HG02943 (cell line): Measurements from ENCODE around the gene ROBO2.

Experiments used
- ATAC-seq: cut with Tn5 transposase; IDR thresholded peaks from one replicate; pipeline ENCODE4 v1.9.1; 2021; ENCODE audit warnings: mild to moderate bottlenecking, low read depth, moderate library complexity; ENCODE audit not compliant: unreplicated experiment

Gene ROBO2

DNA sequence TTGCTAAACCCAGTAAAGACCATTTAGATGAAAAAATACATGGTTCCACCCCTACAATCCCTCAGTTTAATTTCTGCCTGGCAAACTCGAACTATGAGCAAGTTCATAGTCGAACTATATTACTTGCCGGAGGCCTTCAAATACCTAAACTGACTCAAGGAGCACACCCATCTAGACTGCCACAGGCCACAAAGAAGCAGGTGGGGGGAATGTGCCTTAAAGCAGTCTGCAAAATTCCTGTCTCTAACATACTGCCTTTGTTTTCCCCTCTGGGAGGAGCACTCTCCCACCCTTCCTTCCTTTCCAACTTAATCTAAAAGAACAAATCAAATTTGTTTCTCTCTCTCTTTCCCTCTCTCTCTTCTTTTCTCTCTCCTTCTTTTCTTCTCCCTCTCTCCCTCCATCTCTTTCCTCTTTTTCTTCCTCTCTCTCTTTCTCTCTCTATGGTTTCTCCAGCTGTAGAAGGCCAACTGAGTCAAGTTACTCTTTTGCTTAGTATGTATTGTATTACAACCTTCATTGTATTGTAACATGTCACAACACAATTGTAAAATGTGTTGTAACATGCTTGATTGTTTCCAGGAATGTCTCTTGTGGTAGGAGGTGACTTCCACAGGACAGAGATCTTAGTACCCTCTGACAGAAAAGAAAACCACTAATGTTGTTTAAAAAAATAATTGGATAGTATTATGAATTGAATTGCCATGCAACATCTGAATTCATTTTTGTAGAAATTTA is 496.3 kb downstream of the ROBO2 start:
- no peak for ATAC-seq

DNA sequence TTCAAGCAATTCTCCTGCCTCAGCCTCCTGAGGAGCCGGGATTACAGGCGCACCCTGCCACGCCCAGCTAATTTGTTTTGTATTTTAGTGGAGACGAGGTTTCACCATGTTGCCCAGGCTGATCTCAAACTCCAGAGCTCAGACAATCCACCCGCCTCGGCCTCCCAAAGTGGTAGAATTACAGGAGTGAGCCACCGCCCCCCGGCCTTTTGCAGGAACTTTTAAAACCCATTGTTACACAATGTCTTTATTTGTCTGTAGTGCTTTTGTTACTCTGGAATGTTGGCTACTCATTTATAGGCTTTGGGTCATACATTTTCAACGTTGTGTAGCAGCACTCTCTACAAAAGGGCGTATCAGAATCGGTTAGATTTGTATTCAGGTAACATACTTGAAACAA is 499.1 kb downstream of the ROBO2 start:
- no peak for ATAC-seq

- ATAC-seq = no peak
These were observed 499.8 kb downstream of the ROBO2 start for GRCh38 chr3:77539677-77540076.

DNA sequence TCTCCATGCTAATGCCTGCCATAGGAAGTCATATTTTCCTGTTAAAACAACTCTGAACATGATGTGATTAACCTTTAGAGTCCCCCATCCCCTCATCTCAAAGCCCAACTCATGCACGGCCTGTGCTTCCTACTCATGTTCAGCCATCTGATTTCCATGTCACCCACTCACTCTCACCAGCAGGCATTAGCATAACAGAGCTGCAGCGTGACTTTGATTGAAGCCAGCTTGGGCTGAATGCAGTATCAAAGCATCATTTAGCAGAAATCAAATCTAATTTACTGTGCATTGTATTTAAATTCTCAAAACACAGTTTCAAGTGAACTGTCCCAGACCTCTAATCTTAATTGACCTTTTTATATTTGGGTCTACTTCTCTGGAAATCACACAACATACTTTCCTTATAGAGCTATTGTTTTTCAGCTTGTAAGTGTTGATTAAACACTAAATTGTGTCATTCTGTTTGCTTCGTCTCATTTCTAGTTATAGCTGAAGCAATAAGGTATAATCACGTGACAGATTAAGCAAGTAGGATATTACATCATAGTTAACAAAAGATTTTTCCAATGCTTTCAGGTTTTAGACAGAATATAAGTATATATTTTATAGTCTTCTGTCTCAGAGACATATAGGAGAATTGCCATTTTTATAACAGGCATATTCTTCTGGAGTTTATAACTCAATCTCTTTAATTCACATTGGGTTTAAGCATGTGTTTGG is 501.5 kb downstream of the ROBO2 start:
- no peak for ATAC-seq

GRCh38 chr3:77546246-77546645 is 506.3 kb downstream of the ROBO2 start:
- ATAC-seq = no peak

DNA sequence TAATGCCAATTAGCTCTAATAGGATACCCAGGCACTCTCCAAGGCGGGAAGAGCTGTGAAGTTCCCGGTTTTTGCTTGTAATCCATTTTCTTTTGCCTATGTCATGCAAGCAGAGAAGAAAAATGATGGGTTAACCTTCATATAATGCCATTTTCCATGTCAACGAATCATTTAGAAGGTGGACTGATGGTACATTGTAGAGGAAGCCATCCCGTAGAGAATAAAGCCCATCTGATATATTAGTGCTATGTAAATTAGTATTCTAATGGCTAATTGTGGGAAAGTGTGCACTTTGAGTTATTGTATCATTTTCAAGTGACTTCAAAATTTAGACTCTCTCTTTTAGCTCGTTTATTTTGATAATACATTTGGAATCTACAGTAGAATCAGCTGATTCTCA is 509.1 kb downstream of the ROBO2 start:
- ATAC-seq = no peak

- no peak for ATAC-seq
These were observed 513.3 kb downstream of the ROBO2 start for GRCh38 chr3:77553240-77553639.

DNA sequence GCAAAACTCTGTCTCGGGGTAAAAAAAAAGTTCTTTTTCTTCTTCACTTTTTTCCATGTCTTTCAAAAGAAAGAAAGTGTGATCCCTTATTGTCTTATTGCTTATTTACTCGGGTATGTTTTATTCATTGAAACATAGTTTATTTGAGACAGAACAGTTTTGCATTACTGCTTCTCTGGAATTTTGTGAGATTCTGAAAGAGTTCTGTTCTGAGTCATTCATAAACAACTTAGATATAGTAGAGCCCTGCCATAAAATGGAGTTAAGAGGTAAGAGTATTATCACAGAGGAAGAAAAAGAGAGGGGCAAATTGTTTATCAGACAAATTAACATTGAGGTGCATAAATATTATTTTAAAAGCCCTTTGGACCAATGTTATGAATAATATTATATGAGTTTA is 522.2 kb downstream of the ROBO2 start:
- no peak for ATAC-seq

DNA sequence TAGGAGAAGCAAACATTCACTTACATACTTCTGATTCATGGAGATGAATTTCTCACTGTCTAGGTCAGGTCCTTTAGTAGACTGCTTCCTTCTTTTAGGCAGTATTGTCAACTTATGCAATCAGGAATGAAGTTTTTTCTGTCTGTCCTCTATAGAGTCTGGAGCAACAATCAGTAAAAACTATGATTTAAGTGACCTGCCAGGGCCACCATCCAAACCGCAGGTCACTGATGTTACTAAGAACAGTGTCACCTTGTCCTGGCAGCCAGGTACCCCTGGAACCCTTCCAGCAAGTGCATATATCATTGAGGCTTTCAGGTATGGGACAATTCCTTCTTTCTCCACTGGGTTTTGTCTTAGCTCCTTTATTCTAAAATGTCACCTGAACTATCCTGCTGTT is 523.1 kb downstream of the ROBO2 start:
- ATAC-seq = no peak

- ATAC-seq = no peak
These were observed 526.2 kb downstream of the ROBO2 start for GRCh38 chr3:77566055-77566454.

DNA sequence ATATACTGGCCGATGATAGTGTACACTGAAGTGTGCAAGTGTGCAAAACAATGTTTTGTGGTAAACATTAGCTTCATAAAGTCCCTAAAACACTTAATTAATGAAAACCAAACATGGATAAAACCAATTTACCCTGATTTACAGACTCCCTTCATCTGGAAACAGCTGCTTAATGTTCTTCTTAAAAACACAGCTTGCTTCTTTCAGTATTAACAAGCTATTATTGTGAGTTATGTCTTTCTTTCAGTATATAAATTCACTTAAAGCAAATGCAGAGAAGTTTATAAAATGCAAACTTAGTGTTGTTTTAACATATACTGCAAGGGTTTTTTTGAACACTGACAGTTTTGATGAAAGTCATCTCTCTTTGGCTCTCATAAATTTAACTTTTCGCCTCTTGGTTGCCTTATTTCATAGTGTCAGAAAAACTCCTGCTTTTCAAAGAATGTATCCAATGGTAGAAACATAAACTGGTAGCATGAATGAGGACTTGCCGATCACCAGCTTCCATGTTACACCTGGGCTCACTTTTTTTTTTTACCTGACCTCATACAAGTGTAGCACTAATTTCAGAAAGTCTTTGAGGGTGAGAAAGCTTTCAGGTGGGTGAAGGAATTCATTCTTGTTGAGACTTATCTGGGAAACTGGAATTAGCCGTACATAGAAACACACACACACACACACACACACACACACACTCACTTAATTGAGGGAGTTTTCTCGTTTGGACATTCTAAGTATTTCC is 532.2 kb downstream of the ROBO2 start:
- ATAC-seq = no peak

DNA sequence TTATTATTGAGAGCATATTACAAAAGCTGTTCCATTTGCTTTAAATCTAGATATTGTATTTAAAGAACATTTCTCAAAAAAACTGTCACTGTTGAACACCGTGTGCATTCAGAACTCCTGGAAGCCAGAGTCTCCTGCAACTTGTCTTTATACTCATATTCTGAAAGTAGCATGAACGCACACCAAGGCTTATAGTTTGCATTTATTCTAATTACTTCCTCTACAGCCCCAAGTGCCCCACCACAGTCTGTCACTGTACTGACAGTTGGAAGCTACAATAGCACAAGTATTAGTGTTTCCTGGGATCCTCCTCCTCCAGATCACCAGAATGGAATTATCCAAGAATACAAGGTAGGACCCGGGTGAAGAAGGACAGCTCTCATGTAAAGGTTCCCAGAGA is 537.4 kb downstream of the ROBO2 start:
- no peak for ATAC-seq

DNA sequence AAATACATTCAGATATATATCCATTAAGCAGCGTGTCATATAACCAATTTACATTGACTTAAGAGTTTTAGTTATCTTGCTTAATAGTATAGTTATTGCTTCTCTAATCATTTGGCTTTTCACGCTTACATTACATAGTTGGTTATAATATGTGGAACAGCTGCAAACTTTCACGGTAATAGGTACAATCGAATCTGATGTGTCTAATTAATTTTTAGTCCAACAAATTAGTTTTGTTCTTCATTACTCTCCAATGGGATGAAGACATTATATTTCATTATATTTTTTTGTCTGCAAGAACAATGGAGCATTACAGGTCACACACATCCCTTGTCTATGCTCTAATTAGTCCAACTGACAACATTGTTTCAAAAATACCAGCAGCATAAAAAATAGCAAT is 546.3 kb downstream of the ROBO2 start:
- no peak for ATAC-seq

- no peak for ATAC-seq
These were observed 549.0 kb downstream of the ROBO2 start for GRCh38 chr3:77588863-77589262.

DNA sequence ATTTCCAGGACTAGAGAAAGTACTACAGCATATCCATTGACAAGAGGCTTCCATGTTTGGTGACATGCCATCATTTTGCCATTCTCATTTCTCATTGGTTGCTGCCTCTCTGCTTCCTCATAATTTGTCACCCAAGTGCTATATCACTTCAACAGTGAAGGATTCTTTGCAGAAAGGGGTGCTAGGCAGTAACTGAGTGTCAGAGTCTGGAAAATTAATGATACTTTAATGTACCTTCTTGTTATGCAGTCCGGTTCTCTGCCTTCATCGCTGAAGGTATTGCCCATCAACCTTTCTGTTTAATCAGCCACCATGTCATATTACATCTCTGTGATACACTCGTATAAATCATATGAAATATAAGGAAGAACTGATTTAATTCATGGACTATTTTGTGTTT is 550.3 kb downstream of the ROBO2 start:
- ATAC-seq = no peak

GRCh38 chr3:77595371-77595870 is 555.5 kb downstream of the ROBO2 start:
- ATAC-seq = no peak

DNA sequence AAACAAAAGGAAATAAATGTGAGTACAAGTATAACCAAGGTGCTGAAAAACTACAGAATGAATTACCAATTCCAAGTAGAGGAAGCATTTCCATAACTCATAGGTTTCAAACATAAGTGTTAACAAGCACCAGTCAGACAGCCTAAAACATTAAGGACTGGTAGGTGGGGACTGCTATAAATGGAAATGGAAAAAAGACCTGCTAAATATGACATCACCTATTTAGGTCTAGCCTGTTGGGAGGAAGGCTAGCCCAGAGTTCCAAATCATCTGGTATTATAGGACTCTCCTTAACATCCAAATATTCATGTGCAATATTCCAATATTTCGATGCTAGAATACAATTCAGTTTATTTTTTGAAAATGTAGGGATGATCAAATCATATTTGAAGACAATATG is 560.0 kb downstream of the ROBO2 start:
- ATAC-seq = no peak

DNA sequence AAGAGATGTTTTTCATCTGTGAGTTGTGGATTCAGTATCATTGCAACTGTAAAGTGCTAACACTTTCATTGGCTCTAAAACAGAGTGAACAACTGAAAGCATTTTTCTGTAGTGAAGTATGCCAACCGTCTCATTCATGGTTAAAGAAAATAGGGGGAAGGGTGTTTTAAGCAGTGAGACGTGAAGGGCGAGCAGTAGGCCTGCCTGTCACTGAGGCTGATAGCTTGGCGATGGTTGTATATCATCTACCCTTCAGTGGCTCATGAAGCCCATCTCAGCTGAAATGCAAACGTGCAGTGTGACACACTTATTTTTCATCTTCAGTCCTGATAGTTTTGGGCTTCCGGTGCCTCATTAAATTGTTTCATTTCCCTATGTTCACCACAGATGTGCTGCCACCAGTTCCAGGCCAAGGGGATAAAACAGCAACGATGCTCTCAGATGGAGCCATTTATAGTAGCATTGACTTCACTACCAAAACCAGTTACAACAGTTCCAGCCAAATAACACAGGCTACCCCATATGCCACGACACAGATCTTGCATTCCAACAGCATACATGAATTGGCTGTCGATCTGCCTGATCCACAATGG is 562.0 kb downstream of the ROBO2 start:
- no peak for ATAC-seq

DNA sequence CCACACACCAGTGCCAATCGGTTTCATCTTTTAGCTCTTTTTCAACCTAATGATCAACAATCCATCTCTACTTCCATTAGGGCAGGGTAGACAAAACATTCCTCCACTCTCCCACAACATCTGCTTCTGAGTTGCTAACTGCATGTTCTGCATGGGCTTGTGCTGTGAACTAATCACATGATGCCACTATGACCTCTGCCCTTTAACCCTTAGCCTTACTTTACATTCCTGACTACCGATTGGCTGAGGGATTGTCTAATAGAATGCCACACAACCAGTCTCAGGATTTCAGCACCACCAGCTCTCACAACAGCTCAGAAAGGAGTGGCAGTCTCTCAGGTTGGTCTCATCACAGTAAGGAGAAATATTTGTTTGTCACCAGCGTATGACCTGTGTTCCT is 562.8 kb downstream of the ROBO2 start:
- no peak for ATAC-seq

GRCh38 chr3:77605308-77605707 is 565.4 kb downstream of the ROBO2 start:
- ATAC-seq = no peak

GRCh38 chr3:77605865-77606264 is 566.0 kb downstream of the ROBO2 start:
- ATAC-seq = no peak
